Colonic mucosa (tissue), 4 donors: ENCODE data around the gene SPIB. TPM values are rescaled to one million over a fixed set of nuclear protein-coding genes. Genes with fewer than 3 reads are reported as not detected.
"Not testable (repeated sequence)": the region's sequence is repeated elsewhere in the genome, so short reads cannot be mapped to it uniquely, and the experiment has no call there.

ENCODE experiments used
- DNase-seq: peaks from one replicate; pipeline ENCODE4 v3.0.0-alpha.2; 2020
- H3K27ac ChIP-seq: fragments of 200-600 bp; one replicate; pipeline ENCODE4 v1.8.0; 2021
- H3K27me3 ChIP-seq: fragments of 200-600 bp; one replicate; pipeline ENCODE4 v1.8.0; 2021
- H3K36me3 ChIP-seq: fragments of 200-600 bp; one replicate; pipeline ENCODE4 v1.8.0; 2021
- H3K4me1 ChIP-seq: fragments of 200-600 bp; one replicate; pipeline ENCODE4 v1.8.0; 2021; ENCODE audit warnings: mild to moderate bottlenecking
- H3K4me3 ChIP-seq: fragments of 200-600 bp; one replicate; pipeline ENCODE4 v1.8.0; 2021
- H3K9ac ChIP-seq, 2 donors: one replicate each; pipeline ENCODE4 v1.7.0; 2013; ENCODE audit warnings: control low read depth in 2 of 2, low read depth in 2 of 2, low read length in 2 of 2
- H3K9me3 ChIP-seq: fragments of 200-600 bp; one replicate; pipeline ENCODE4 v1.8.0; 2021
- CTCF ChIP-seq: fragments of 200-600 bp; IDR thresholded peaks from one replicate; pipeline ENCODE4 v1.8.0; 2022; ENCODE audit warnings: antibody characterized with exemption, mild to moderate bottlenecking
- intact Hi-C: fragments of 100-400 bp; cut with DNase I; formaldehyde crosslinking; loops from one replicate; pipeline ENCODE4 v1.14.1; 2022
- total RNA-seq, 2 donors: library from RNA; stranded (reverse); fragmentation: NEBNext Ultra II Directional in 1 of 2; extraction: Animal tissue kit (Norgen Biotek cat#: 25700) in 1 of 2; gene quantifications; one replicate each; pipeline ENCODE4 v1.2.1, GENCODE V29; 2021
- donor health status: healthy.
- donor health status: DM: no; HTN: no; CAD: no.
- donor health status: DM: no; HTN: no; CAD: no.

SPIB gene
- total RNA-seq, 2 donors from 2014 or later = 32.5 to 46.0 TPM

GRCh38 chr19:50387176-50387867, 31.4 kb upstream of the SPIB start:
- H3K9ac ChIP-seq = no peak overlapping the region
- intact Hi-C loops = no loop called here

GRCh38 chr19:50387868-50388245, 30.9 kb upstream of the SPIB start:
- peaks cover 3% of the 10 kb centered on the region for H3K4me1 ChIP-seq
- no peaks in the 10 kb centered on the region for H3K27me3 ChIP-seq
- H3K9me3 ChIP-seq = no peaks in the 10 kb centered on the region
- no peak overlapping the region for H3K9ac ChIP-seq
- H3K4me3 ChIP-seq = no peak overlapping the region
- no peak for TF ChIP-seq CTCF
- DNase-seq = no peak
- intact Hi-C loops = no loop called here
- H3K27ac ChIP-seq = no peak overlapping the region
- H3K36me3 ChIP-seq = no peaks in the 10 kb centered on the region

More at GRCh38 chr19:50387176-50387867, 31.4 kb upstream of the SPIB start:
- TF ChIP-seq CTCF = no peak
- no peak overlapping the region for H3K4me3 ChIP-seq
- no peaks in the 10 kb centered on the region for H3K36me3 ChIP-seq
- H3K27ac ChIP-seq = no peak overlapping the region
- H3K9me3 ChIP-seq = no peaks in the 10 kb centered on the region
- peaks cover 3% of the 10 kb centered on the region for H3K4me1 ChIP-seq
- no peak for DNase-seq
- H3K27me3 ChIP-seq = no peaks in the 10 kb centered on the region

- H3K9me3 ChIP-seq, H3K4me1 ChIP-seq, H3K27ac ChIP-seq, H3K9ac ChIP-seq, intact Hi-C loops, H3K36me3 ChIP-seq, H3K4me3 ChIP-seq, H3K27me3 ChIP-seq, DNase-seq: not testable (repeated sequence)
Measured at GRCh38 chr19:50390295-50390694, 28.4 kb upstream of the SPIB start.

GRCh38 chr19:50390952-50391351, 27.8 kb upstream of the SPIB start:
- DNase-seq, H3K9ac ChIP-seq, H3K27ac ChIP-seq, intact Hi-C loops, H3K9me3 ChIP-seq, H3K4me1 ChIP-seq, H3K4me3 ChIP-seq, H3K36me3 ChIP-seq, H3K27me3 ChIP-seq: not testable (repeated sequence)

- TF ChIP-seq CTCF = no peak
- Histone ChIP-seq H3K27me3 (no peaks in the 10 kb centered on the region), H3K9ac (no peak overlapping the region), H3K9me3 (no peaks in the 10 kb centered on the region), H3K27ac (no peak overlapping the region), H3K4me1 (no peaks in the 10 kb centered on the region), H3K36me3 (no peaks in the 10 kb centered on the region), H3K4me3 (no peak overlapping the region)
- intact Hi-C loops = no loop called here
- no peak for DNase-seq
Measured at GRCh38 chr19:50392759-50393158, 26.0 kb upstream of the SPIB start.

GRCh38 chr19:50393589-50393988, 25.1 kb upstream of the SPIB start:
- Histone ChIP-seq H3K9ac (no peak overlapping the region), H3K27me3 (no peaks in the 10 kb centered on the region), H3K9me3 (no peaks in the 10 kb centered on the region), H3K4me1 (no peaks in the 10 kb centered on the region), H3K27ac (no peak overlapping the region), H3K36me3 (no peaks in the 10 kb centered on the region), H3K4me3 (no peak overlapping the region)
- TF ChIP-seq CTCF = no peak
- intact Hi-C loops = no loop called here
- DNase-seq = no peak
